ENCODE data around the gene GCK. TPM values are rescaled to one million over a fixed set of nuclear protein-coding genes. Genes with fewer than 3 reads are reported as not detected.

The GCK gene
- total RNA-seq, 1 donor from 2014 or later, result not detected

DNA sequence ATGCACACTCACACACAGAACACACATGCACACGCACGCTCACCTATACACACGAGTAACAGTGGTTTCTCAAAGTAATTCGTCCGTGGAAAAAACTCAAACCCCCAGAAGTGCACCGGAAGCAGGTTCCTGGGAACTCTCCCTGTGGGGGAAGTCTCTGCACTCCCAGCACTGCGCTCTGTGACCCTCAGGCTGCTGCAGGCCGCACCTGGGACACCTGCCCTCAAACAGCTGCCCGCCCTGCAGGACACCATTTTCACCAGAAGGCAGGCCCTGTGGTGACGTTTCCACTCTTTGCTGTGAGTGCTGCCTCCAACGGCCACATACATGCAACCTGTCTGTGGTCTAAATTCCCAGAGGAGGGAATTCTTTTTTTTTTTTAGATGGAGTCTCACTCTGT is 32.8 kb upstream of the GCK start:
- Mint-ChIP-seq H3K4me3 (ENCODE audit: unreplicated experiment) (no peak overlapping the region), H3K27me3 (ENCODE audit: unreplicated experiment) (peaks cover 5% of the 10 kb centered on the region), H3K27ac (ENCODE audit: unreplicated experiment) (no peak overlapping the region), H3K4me1 (ENCODE audit: unreplicated experiment) (no peaks in the 10 kb centered on the region), H3K36me3 (ENCODE audit: unreplicated experiment) (no peaks in the 10 kb centered on the region), H3K9me3 (ENCODE audit: unreplicated experiment) (no peaks in the 10 kb centered on the region)
- TF ChIP-seq, protein P1, sequence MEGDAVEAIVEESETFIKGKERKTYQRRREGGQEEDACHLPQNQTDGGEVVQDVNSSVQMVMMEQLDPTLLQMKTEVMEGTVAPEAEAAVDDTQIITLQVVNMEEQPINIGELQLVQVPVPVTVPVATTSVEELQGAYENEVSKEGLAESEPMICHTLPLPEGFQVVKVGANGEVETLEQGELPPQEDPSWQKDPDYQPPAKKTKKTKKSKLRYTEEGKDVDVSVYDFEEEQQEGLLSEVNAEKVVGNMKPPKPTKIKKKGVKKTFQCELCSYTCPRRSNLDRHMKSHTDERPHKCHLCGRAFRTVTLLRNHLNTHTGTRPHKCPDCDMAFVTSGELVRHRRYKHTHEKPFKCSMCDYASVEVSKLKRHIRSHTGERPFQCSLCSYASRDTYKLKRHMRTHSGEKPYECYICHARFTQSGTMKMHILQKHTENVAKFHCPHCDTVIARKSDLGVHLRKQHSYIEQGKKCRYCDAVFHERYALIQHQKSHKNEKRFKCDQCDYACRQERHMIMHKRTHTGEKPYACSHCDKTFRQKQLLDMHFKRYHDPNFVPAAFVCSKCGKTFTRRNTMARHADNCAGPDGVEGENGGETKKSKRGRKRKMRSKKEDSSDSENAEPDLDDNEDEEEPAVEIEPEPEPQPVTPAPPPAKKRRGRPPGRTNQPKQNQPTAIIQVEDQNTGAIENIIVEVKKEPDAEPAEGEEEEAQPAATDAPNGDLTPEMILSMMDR (IDR thresholded peaks at IDR 0.05), result no peak
- no peak for DNase-seq (ENCODE audit: extremely low spot score, unreplicated experiment)

DNA sequence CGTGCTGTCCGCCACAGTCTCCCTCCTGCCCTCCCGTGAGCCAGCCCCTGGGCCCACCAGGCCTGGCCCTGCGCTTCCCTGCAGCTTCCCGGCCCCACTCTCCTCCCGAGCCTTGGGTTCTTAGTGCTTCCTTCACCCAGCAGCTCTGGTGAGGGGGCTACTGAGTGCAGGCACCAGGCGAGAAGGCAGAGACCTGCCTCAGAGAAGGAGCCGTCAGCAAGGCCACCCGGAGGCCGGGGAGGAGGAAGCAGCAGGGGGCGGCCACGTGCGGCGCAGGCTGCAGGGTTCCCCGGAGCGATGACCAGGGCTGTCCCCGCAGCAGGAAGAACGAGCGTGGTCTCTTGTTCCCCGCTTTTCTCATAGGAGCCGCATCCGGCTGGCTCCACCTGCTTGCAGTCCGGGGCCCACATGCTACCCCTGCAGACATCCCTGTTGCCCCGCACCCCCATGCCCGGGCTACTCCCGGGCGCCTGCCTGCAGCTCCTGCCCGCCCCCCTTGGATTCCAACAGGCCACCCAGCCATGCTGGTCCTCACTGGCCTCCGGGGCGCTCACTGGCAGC is 32.1 kb upstream of the GCK start:
- Mint-ChIP-seq H3K9me3 (ENCODE audit: unreplicated experiment) (no peaks in the 10 kb centered on the region), H3K27ac (ENCODE audit: unreplicated experiment) (no peak overlapping the region), H3K4me1 (ENCODE audit: unreplicated experiment) (no peaks in the 10 kb centered on the region), H3K36me3 (ENCODE audit: unreplicated experiment) (no peaks in the 10 kb centered on the region), H3K27me3 (ENCODE audit: unreplicated experiment) (peaks cover 5% of the 10 kb centered on the region), H3K4me3 (ENCODE audit: unreplicated experiment) (no peak overlapping the region)
- TF ChIP-seq, protein P1 (IDR thresholded peaks at IDR 0.05), result no peak
- DNase-seq (ENCODE audit: extremely low spot score, unreplicated experiment), result no peak

DNA sequence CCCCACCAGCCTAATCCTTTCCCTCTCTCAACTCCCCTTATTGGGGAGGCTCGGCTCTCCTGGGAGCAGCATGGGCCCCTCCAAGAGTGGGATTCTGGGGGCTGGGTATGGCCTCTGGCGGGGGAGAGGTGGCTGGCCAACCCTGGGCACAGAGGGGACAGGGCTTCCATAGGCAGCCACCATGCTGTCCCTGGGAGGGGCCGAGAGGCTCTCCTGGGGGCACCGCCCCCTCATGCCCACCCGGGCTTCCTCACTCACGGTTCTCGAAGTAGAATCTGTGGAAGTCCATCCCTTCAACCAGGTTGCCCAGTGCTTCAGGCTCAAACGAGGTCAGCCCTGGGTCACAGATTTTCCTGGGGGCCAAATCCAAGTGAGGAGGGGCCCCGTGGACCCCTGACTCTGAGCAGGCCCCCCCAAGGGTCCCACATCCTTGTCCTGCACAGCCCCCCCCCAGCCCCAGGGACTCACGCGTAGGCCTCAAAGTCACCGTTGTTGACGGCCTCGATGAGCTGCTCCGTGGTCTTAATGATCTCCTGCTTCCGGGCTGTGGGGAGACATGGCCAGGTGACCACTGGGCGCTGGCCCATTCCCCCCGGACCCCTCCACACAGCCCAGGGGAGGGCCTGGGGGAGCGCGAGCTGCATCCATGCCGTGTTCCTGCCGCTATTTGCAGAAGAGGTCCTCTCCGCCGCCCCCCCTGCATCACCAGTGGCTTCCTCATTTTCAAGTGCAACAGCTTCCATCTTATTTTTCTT is 31.3 kb upstream of the GCK start:
- TF ChIP-seq, protein P1 (IDR thresholded peaks at IDR 0.05), result no peak
- no peaks in the 10 kb centered on the region for H3K4me1 Mint-ChIP-seq (ENCODE audit: unreplicated experiment)
- H3K27ac Mint-ChIP-seq (ENCODE audit: unreplicated experiment), result no peak overlapping the region
- no peak for DNase-seq (ENCODE audit: extremely low spot score, unreplicated experiment)
- H3K36me3 Mint-ChIP-seq (ENCODE audit: unreplicated experiment), result no peaks in the 10 kb centered on the region
- H3K9me3 Mint-ChIP-seq (ENCODE audit: unreplicated experiment), result no peaks in the 10 kb centered on the region
- H3K4me3 Mint-ChIP-seq (ENCODE audit: unreplicated experiment), result no peak overlapping the region
- H3K27me3 Mint-ChIP-seq (ENCODE audit: unreplicated experiment), result peaks cover 5% of the 10 kb centered on the region

DNA sequence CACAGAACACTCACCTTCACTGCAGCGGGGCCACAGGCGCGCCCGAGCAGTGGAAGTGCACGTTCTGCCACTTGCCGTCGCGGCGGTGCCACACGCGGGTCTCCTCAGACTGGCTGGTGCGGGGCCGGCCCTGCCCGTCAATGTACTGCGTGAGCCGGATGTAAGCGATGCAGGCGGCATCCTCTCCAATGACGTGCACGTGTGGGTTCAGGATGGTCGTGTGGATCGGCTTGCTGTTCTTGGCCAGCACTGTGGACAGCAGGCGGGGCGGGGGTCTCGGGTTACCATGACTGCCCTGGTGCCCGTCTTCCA is 30.8 kb upstream of the GCK start:
- H3K27ac Mint-ChIP-seq (ENCODE audit: unreplicated experiment), result no peak overlapping the region
- H3K36me3 Mint-ChIP-seq (ENCODE audit: unreplicated experiment), result no peaks in the 10 kb centered on the region
- H3K9me3 Mint-ChIP-seq (ENCODE audit: unreplicated experiment), result no peaks in the 10 kb centered on the region
- peaks cover 5% of the 10 kb centered on the region for H3K27me3 Mint-ChIP-seq (ENCODE audit: unreplicated experiment)
- no peaks in the 10 kb centered on the region for H3K4me1 Mint-ChIP-seq (ENCODE audit: unreplicated experiment)
- DNase-seq (ENCODE audit: extremely low spot score, unreplicated experiment), result no peak
- TF ChIP-seq, protein P1 (IDR thresholded peaks at IDR 0.05), result no peak
- H3K4me3 Mint-ChIP-seq (ENCODE audit: unreplicated experiment), result no peak overlapping the region

DNA sequence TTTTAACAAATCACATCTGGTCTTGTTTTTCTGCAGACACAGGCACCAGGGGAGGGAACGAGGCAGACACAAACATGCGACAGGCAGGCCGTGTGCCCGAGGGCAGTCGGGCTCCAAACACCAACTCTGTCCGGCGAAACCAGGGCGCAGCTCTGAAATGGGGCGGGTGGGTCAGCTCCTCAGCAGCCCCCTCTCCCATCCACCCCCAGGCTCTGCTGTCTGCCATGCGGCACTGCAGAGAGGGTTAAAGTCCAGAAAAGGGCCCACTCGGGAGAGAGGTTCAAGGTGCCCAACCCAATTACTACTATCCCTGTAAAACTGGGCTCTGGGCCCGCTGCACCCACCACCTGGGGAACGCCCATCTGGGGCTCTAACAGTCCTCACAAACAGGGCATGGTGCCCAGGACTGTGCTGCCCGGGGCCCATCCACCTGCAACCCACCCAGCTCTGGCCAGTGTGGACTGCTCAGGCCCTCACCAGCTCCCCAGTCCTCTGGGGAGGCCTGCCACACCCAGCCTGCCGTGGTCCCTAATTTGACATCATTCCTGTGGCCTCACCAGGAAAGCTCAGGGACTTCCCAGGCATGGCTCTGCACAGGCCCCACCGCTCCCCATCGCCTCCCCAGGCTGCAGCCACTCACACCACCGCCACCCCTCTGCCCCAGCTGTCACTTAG is 30.3 kb upstream of the GCK start:
- no peaks in the 10 kb centered on the region for H3K9me3 Mint-ChIP-seq (ENCODE audit: unreplicated experiment)
- TF ChIP-seq, protein P1 (IDR thresholded peaks at IDR 0.05), result no peak
- no peak overlapping the region for H3K4me3 Mint-ChIP-seq (ENCODE audit: unreplicated experiment)
- DNase-seq (ENCODE audit: extremely low spot score, unreplicated experiment), result no peak
- peaks cover 5% of the 10 kb centered on the region for H3K27me3 Mint-ChIP-seq (ENCODE audit: unreplicated experiment)
- H3K36me3 Mint-ChIP-seq (ENCODE audit: unreplicated experiment), result peaks cover 2% of the 10 kb centered on the region
- H3K27ac Mint-ChIP-seq (ENCODE audit: unreplicated experiment), result no peak overlapping the region
- H3K4me1 Mint-ChIP-seq (ENCODE audit: unreplicated experiment), result no peaks in the 10 kb centered on the region
